Parathyroid adenoma (tissue), 2 donors: ENCODE results near the gene PLAGL1.

ENCODE experiments used
- H2AFZ ChIP-seq: fragments of 300-600 bp; sonication (generic); one replicate; pipeline ENCODE4 v1.7.0; 2017; ENCODE audit warnings: antibody characterized with exemption, mild to moderate bottlenecking
- H3K27ac ChIP-seq: fragments of 300-600 bp; sonication (generic); one replicate; pipeline ENCODE4 v1.7.0; 2017
- H3K27me3 ChIP-seq: fragments of 300-600 bp; sonication (generic); one replicate; pipeline ENCODE4 v1.7.0; 2017; ENCODE audit warnings: low read length; ENCODE audit not compliant: control insufficient read depth, insufficient read depth
- H3K36me3 ChIP-seq: fragments of 300-600 bp; sonication (generic); one replicate; pipeline ENCODE4 v1.7.0; 2017; ENCODE audit warnings: low read length; ENCODE audit not compliant: control insufficient read depth, insufficient read depth
- H3K4me1 ChIP-seq: fragments of 300-600 bp; sonication (generic); one replicate; pipeline ENCODE4 v1.7.0; 2017; ENCODE audit warnings: control low read depth
- H3K4me2 ChIP-seq: fragments of 300-600 bp; sonication (generic); one replicate; pipeline ENCODE4 v1.7.0; 2017; ENCODE audit warnings: low read length
- H3K4me3 ChIP-seq: fragments of 300-600 bp; sonication (generic); one replicate; pipeline ENCODE4 v1.7.0; 2017; ENCODE audit warnings: low read depth, low read length
- H3K79me2 ChIP-seq: fragments of 300-600 bp; sonication (generic); one replicate; pipeline ENCODE4 v1.7.0; 2017; ENCODE audit warnings: control low read depth
- H3K9ac ChIP-seq: fragments of 300-600 bp; sonication (generic); one replicate; pipeline ENCODE4 v1.7.0; 2017; ENCODE audit warnings: mild to moderate bottlenecking
- H3K9me3 ChIP-seq: fragments of 300-600 bp; sonication (generic); one replicate; pipeline ENCODE4 v1.7.0; 2017; ENCODE audit warnings: low read length; ENCODE audit not compliant: control insufficient read depth
- TF ChIP-seq, protein P1 (sequence below): fragments of 300-600 bp; sonication (generic); IDR thresholded peaks from one replicate; pipeline ENCODE4 v1.7.0; 2017; ENCODE audit warnings: antibody characterized with exemption, mild to moderate bottlenecking
- donor health status: primary hyperparathyroidism.

Gene PLAGL1

DNA sequence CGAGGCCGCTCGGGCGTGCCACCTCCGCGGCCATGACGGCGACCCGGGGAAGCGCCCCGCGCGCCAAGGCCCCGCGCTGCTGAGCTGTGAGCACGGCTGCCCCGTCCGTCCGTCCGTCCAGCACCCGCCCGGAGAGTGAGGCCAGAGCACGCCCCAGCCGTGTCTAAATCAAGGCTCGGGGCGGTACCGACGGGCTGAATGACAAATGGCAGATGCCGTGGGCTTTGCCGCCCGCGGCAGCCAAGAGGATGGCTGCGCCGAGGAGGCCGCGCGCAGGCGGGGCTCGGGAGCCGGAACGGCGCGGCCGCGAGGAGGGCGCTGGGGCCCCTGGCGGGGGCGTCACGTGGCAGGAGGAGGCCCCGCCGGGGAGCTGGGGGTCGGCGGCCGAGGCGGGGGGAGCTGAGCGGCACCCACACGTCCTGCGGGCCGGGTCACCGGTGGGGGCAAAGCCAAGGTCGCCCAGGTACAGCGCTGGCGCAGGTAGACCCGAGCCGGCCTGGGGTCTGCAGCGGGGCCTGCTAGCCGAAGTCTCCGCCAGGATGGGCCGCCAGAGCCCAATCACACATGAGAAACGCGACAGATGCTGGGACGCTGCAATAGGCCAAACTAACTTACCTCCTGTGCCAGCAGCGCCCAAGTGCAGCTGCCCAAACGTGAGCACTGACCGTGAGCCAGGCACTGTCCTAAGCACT is at the start of gene PLAGL1:
Gene PLAGL1 (minus strand): TSS at position 140 of the 692 bp plus-strand sequence. CDS start 60,123 bp downstream, outside the sequence.
- no peaks in the 10 kb centered on the region for H3K36me3 ChIP-seq
- H3K9me3 ChIP-seq = no peaks in the 10 kb centered on the region
- H3K27ac ChIP-seq = peak within 1 kb of the TSS; percentile 40
- H3K4me2 ChIP-seq = peak within 1 kb of the TSS; percentile 66
- no peaks in the 10 kb centered on the region for H3K27me3 ChIP-seq
- H3K79me2 ChIP-seq = no peaks in the 10 kb centered on the region
- peak within 1 kb of the TSS; percentile 57 for H3K4me3 ChIP-seq
- peak within 1 kb of the TSS; percentile 76 for H2AFZ ChIP-seq
- no peaks in the 10 kb centered on the region for H3K4me1 ChIP-seq
- H3K9ac ChIP-seq = no peak within 1 kb of the TSS
- TF ChIP-seq, protein P1, sequence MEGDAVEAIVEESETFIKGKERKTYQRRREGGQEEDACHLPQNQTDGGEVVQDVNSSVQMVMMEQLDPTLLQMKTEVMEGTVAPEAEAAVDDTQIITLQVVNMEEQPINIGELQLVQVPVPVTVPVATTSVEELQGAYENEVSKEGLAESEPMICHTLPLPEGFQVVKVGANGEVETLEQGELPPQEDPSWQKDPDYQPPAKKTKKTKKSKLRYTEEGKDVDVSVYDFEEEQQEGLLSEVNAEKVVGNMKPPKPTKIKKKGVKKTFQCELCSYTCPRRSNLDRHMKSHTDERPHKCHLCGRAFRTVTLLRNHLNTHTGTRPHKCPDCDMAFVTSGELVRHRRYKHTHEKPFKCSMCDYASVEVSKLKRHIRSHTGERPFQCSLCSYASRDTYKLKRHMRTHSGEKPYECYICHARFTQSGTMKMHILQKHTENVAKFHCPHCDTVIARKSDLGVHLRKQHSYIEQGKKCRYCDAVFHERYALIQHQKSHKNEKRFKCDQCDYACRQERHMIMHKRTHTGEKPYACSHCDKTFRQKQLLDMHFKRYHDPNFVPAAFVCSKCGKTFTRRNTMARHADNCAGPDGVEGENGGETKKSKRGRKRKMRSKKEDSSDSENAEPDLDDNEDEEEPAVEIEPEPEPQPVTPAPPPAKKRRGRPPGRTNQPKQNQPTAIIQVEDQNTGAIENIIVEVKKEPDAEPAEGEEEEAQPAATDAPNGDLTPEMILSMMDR = no peak

- Histone ChIP-seq H3K36me3 (no peaks in the 10 kb centered on the region), H3K4me1 (no peaks in the 10 kb centered on the region), H3K9me3 (no peaks in the 10 kb centered on the region), H3K79me2 (no peaks in the 10 kb centered on the region), H3K4me3 (no peak overlapping the region), H3K27ac (no peak overlapping the region), H3K4me2 (no peak overlapping the region), H3K27me3 (no peaks in the 10 kb centered on the region), H2AFZ (no peak overlapping the region), H3K9ac (no peak overlapping the region)
- TF ChIP-seq, protein P1 = no peak
Observed at GRCh38 chr6:144055121-144055931, 47.3 kb upstream of the PLAGL1 start.

- Histone ChIP-seq H3K9me3 (no peaks in the 10 kb centered on the region), H3K9ac (no peak overlapping the region), H3K79me2 (no peaks in the 10 kb centered on the region), H3K4me2 (no peak overlapping the region), H3K36me3 (no peaks in the 10 kb centered on the region), H3K27me3 (no peaks in the 10 kb centered on the region), H2AFZ (no peak overlapping the region), H3K27ac (no peak overlapping the region), H3K4me1 (no peaks in the 10 kb centered on the region), H3K4me3 (no peak overlapping the region)
- TF ChIP-seq, protein P1 = no peak
Observed at GRCh38 chr6:144053601-144054000, 45.5 kb upstream of the PLAGL1 start.

- Histone ChIP-seq H3K27ac (no peak overlapping the region), H3K4me3 (no peak overlapping the region), H3K4me2 (no peak overlapping the region), H3K9me3 (no peaks in the 10 kb centered on the region), H3K36me3 (no peaks in the 10 kb centered on the region), H3K79me2 (no peaks in the 10 kb centered on the region), H3K9ac (no peak overlapping the region), H3K27me3 (no peaks in the 10 kb centered on the region), H3K4me1 (no peaks in the 10 kb centered on the region), H2AFZ (no peak overlapping the region)
- TF ChIP-seq, protein P1 = no peak
Observed at GRCh38 chr6:144052488-144052887, 44.4 kb upstream of the PLAGL1 start.
